Measurements from ENCODE around the gene AOC1.

AOC1 gene

GRCh38 chr7:150874401-150875198, 22.3 kb downstream of the AOC1 start:
- ChIA-PET POLR2A (no interaction called here), CTCF (interaction anchor here (0.7 to 8.0 kb wide), 4 partner anchors 24 to 144 kb away, joined by 3 to 48 read pairs (median 3); no protein-coding TSS in a partner anchor)
- DNase-seq (ENCODE audit: extremely low spot score), result no peak
- no peak for TF ChIP-seq CTCF (IDR thresholded peaks at IDR 0.05; ENCODE audit: control extremely low read depth, extremely low read depth, low read depth, missing control alignments)

- peak; percentile 4 for TF ChIP-seq CTCF (IDR thresholded peaks at IDR 0.05; ENCODE audit: control extremely low read depth, extremely low read depth, low read depth, missing control alignments)
- ChIA-PET POLR2A (interaction anchor here (0.6 kb wide), 1 partner anchor 280 kb away, joined by 4 read pairs; no protein-coding TSS in a partner anchor), CTCF (interaction anchor here (1.2 to 8.0 kb wide), 8 partner anchors 10 to 108 kb away, joined by 3 to 51 read pairs (median 4); no protein-coding TSS in a partner anchor)
- no peak for DNase-seq (ENCODE audit: extremely low spot score)
Measured at GRCh38 chr7:150875791-150876190, 23.5 kb downstream of the AOC1 start.

- POLR2A ChIA-PET, result no interaction called here
- CTCF ChIA-PET, result interaction anchor here (0.7 to 8.0 kb wide), 13 partner anchors 11 to 112 kb away, joined by 3 to 51 read pairs (median 4); no protein-coding TSS in a partner anchor
- peak; percentile 39 for TF ChIP-seq CTCF (IDR thresholded peaks at IDR 0.05; ENCODE audit: control extremely low read depth, extremely low read depth, low read depth, missing control alignments)
- peak; percentile 74 for DNase-seq (ENCODE audit: extremely low spot score)
Measured at GRCh38 chr7:150876817-150877526, 24.7 kb downstream of the AOC1 start.

- no peak for TF ChIP-seq CTCF (IDR thresholded peaks at IDR 0.05; ENCODE audit: control extremely low read depth, extremely low read depth, low read depth, missing control alignments)
- CTCF ChIA-PET, result interaction anchor here (0.8 to 8.0 kb wide), 7 partner anchors 10 to 428 kb away, joined by 3 to 51 read pairs (median 5); no protein-coding TSS in a partner anchor
- DNase-seq (ENCODE audit: extremely low spot score), result no peak
- POLR2A ChIA-PET, result no interaction called here
Measured at GRCh38 chr7:150877536-150877935, 25.2 kb downstream of the AOC1 start.

GRCh38 chr7:150879345-150879744, 27.0 kb downstream of the AOC1 start:
- no peak for DNase-seq (ENCODE audit: extremely low spot score)
- no peak for TF ChIP-seq CTCF (IDR thresholded peaks at IDR 0.05; ENCODE audit: control extremely low read depth, extremely low read depth, low read depth, missing control alignments)
- ChIA-PET POLR2A (interaction anchor here (0.6 kb wide), 1 partner anchor 70 kb away, joined by 9 read pairs; no protein-coding TSS in a partner anchor), CTCF (interaction anchor here (0.8 to 8.0 kb wide), 6 partner anchors 14 to 137 kb away, joined by 3 to 51 read pairs (median 5); no protein-coding TSS in a partner anchor)

- no peak for DNase-seq (ENCODE audit: extremely low spot score)
- no peak for TF ChIP-seq CTCF (IDR thresholded peaks at IDR 0.05; ENCODE audit: control extremely low read depth, extremely low read depth, low read depth, missing control alignments)
- POLR2A ChIA-PET, result no interaction called here
- CTCF ChIA-PET, result interaction anchor here (6.3 to 8.0 kb wide), 2 partner anchors 15 to 18 kb away, joined by 48 to 51 read pairs; no protein-coding TSS in a partner anchor
Measured at GRCh38 chr7:150881189-150881588, 28.9 kb downstream of the AOC1 start.

All from GM10248 (cell line).